ENCODE results near the gene PTP4A1.
A peak's percentile ranks its signal among the peaks of the same experiment; 100 is the strongest.

- peak; percentile 89 for TF ChIP-seq CTCF (IDR thresholded peaks at IDR 0.05; ENCODE audit: low read depth, low read length, poor library complexity, severe bottlenecking)
- TF ChIP-seq EZH2phosphoT487 (IDR thresholded peaks at IDR 0.05; ENCODE audit: borderline replicate concordance, low read length): no peak
Measured at GRCh38 chr6:63598049-63599036, 26.1 kb downstream of the PTP4A1 start.
